GM19463 (cell line): ENCODE measurements around the gene CCDC80.

Experiments used
- ATAC-seq: cut with Tn5 transposase; IDR thresholded peaks from one replicate; pipeline ENCODE4 v1.9.1; 2021; ENCODE audit warnings: mild to moderate bottlenecking, moderate library complexity; ENCODE audit not compliant: unreplicated experiment

Gene CCDC80

GRCh38 chr3:112634786-112635541 lies 6.0 kb downstream of the CCDC80 start:
- no peak for ATAC-seq

GRCh38 chr3:112633757-112634156 lies 7.2 kb downstream of the CCDC80 start:
- no peak for ATAC-seq

- ATAC-seq = no peak
These were observed 7.8 kb downstream of the CCDC80 start for GRCh38 chr3:112633191-112633590.

- no peak for ATAC-seq
These were observed 8.3 kb downstream of the CCDC80 start for GRCh38 chr3:112632596-112632995.

- ATAC-seq = no peak
These were observed 9.7 kb downstream of the CCDC80 start for GRCh38 chr3:112631257-112631656.

GRCh38 chr3:112629425-112629824 lies 11.5 kb downstream of the CCDC80 start:
- ATAC-seq = no peak

- no peak for ATAC-seq
These were observed 12.9 kb downstream of the CCDC80 start for GRCh38 chr3:112627919-112628466.

- ATAC-seq = no peak
These were observed 13.5 kb downstream of the CCDC80 start for GRCh38 chr3:112627419-112627818.

GRCh38 chr3:112623717-112624116 lies 17.2 kb downstream of the CCDC80 start:
- ATAC-seq = no peak

- no peak for ATAC-seq
These were observed 17.7 kb downstream of the CCDC80 start for GRCh38 chr3:112623213-112623612.

- peak; percentile 88 for ATAC-seq
These were observed 21.6 kb downstream of the CCDC80 start for GRCh38 chr3:112619295-112619694.

GRCh38 chr3:112617285-112617684 lies 23.7 kb downstream of the CCDC80 start:
- no peak for ATAC-seq

GRCh38 chr3:112615989-112616731 lies 24.8 kb downstream of the CCDC80 start:
- ATAC-seq = no peak

- ATAC-seq = no peak
These were observed 29.0 kb downstream of the CCDC80 start for GRCh38 chr3:112611752-112612515.

GRCh38 chr3:112610121-112610520 lies 30.8 kb downstream of the CCDC80 start:
- ATAC-seq = no peak

GRCh38 chr3:112607863-112608262 lies 33.1 kb downstream of the CCDC80 start:
- ATAC-seq = no peak

GRCh38 chr3:112606098-112606497 lies 34.8 kb downstream of the CCDC80 start:
- ATAC-seq = no peak

GRCh38 chr3:112605285-112605684 lies 35.7 kb downstream of the CCDC80 start:
- ATAC-seq = no peak

GRCh38 chr3:112604536-112604935 lies 36.4 kb downstream of the CCDC80 start:
- ATAC-seq = no peak

GRCh38 chr3:112602217-112602838 lies 38.6 kb downstream of the CCDC80 start:
- ATAC-seq = peak; percentile 87

- ATAC-seq = no peak
These were observed 42.2 kb downstream of the CCDC80 start for GRCh38 chr3:112598731-112599130.
